HG03097 (cell line): ENCODE data around the gene DLX5.

Source experiments
- ATAC-seq: cut with Tn5 transposase; IDR thresholded peaks from one replicate; pipeline ENCODE4 v1.9.1; 2021; ENCODE audit not compliant: unreplicated experiment, low FRiP score

The DLX5 gene

DNA sequence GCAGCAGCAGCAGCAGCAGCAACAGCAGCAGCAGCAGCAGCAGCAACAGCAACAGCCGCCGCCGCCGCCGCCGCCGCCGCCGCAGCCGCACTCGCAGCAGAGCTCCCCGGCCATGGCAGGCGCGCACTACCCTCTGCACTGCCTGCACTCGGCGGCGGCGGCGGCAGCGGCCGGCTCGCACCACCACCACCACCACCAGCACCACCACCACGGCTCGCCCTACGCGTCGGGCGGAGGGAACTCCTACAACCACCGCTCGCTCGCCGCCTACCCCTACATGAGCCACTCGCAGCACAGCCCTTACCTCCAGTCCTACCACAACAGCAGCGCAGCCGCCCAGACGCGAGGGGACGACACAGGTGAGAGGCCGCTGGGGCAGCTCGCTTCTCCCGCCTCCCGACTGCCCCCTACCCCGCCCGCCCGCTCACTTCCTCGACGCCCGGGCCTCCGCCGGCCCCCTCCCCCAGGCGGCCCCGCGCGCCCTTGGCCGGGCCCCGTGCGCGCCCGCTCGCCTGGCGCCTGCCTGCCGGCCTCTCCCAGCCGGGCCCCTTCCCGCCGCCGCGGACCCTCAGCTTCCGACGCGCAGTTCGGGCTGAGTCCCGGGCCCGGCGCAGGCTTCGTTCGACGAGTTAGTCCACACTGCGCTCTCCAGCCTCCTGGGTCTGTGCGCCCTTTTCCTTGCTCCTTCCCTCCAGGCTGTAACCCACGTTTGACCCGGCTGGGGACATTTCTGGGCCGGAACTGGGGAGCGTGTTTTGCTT is 18.4 kb downstream of the DLX5 start:
- ATAC-seq, result no peak

DNA sequence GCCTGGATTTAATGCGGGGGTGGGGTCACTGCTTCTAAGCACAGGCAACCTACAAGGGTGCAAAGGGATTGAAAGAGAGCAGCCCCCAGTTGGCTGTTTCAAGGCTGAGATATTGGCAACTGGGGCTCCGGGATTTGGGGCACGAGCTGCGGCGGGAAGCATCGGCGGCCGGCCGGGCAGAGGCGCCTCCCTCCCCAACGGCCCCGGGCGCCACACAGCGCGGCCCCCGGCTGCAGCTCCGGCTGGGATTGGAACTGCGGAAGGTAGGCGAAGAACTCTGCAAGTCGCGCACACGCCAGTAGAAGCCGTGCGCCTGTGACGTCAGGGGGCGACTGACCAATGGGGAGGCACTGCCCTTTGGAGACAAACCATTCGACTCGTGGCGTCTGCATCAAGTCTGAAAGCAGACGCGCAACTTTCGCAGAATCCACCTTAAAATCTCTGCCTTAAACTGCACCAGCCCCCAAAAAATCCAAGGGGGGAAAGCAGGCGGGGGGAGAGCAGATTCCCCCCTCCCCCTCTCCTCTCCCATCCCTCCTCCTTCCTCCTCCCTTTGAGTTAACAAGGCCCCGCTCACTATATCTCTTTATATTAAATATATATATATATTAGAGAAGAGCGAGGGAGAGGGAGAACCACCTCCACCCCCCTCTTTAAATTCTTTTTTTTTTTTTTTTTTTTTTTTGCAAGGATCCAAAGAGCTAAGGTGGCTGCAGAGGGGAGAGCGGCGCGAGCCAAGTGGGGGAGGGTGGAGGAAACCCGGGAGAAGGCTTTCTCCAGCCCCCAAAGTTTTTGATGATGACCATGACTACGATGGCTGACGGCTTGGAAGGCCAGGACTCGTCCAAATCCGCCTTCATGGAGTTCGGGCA is 19.2 kb downstream of the DLX5 start, which contains the start of gene DLX6:
TSS of gene DLX6 (plus strand) at position 371 of the 872 bp plus-strand sequence. CDS start at position 796, 425 bp downstream.
- ATAC-seq, result no peak

DNA sequence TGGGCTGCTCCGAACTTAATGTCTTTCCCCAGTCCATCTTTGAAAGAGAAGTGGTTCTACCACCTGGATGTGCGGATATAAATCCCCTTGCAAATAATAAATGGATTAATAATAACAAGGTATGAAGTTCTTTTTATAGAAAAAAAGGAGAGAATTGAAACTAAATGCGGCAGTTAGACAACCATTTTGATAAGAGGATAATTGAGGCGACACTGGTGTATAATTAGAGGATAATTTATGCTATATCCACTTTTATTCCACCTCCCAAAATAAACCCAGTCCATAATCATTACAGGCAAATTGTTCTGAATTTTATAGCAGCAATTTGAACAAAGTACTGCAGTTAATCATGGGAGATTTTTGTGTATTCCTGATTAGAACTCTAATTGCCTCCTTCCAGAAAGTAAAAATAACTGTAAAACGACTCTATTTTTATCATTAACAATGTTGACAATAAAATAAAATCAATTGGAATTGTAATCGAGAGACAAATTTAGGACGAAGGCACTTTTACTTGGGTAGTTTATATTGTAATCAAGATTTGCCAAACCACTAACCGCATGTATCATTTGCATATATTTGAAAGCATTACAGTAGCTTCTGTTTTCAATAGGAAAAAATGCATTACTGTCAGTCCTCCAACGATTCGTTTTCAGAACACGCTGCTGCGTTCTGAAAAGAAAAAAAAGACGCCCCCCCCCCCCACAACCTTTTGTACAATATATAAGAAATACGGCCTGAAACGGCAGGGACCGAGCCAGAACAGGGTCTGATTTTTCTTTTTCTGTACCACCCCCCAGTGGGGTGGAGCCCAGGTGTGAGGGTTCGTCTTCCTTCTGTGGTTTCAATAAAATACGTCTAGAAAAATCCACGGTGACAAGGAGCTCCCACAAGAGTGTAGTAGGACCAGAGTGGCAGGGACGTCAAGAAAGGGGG is 20.1 kb downstream of the DLX5 start:
- ATAC-seq, result no peak

DNA sequence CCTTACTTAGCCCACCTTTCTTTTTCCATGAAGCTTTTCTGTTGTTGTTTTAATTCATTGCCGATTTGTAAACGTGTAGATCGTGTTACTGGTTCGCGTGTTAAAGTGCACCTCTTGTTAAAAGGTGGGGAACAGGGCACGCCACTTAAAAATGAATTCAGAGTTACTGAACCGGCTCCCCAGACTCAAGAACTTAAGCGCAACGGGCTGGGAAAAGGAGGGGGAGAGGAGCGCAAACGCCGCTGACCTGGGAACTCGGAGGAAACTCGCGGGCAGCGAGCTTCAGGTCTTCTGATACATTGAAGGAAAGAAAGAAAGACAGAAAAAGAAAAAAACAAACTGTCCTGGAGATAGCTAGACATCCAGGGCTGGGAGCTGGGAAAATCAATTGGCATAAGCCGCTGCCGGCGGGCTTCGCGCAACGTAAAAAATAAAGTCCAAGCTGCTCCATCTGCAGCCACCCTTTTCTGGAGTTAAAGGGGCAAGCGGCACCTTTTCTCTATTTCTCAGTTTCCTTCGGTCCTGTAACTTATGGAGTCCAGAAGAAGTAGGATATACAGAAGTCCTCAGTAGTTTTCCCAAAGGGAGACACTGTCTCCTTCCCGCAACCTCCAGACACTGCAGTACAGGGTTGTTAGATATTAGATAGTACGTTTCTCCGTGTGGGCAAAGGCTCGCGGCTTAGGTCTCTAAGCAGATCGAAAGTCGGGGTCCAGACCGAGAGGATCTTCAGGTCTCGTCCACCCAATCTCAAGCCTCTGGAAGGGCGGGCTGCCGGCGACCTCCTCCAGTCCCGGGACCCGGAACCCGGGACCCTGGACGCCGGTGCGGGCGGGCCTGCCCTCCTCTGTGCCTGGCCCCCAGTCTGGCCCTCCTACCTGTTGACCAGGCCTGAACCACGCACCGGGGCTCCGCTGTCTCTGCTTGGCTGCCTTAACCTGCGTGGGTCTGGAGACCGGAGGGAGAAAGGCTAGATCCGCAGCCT is 21.1 kb downstream of the DLX5 start:
- ATAC-seq, result no peak

DNA sequence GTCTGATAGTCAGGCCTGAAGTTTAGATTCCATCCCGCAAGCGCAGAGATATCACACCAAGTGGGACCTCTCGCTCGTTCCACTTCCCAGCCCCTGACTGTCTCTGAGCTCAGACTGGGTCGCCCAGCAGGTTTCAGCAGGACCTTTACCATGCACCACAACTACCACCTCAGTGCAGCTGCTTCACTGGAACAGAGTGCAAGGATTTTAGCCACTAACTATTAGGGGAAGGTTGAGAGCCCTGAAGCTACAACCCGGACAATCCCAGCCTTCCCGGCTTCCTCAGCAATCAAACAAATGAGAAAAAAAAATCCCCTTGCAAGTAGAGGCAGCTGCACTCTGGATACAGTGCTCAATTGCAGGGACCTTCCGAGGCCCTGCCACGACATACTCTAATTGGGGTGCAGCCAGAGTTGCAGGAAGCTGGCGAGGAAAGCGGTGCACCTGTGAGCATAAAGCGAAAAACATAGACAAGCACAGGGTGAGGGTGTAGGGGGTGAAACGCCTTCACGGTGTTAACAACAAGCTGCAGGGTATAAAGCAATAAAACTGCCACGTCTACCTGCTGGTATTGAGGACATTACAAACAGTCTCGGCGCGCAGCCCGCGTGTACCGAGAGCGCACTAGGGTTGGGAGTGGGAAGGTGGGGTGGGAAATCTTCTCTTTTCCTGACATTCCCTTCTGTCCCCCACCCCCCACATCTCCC is 21.9 kb downstream of the DLX5 start:
- no peak for ATAC-seq

GRCh38 chr7:97001656-97002554 is 22.7 kb downstream of the DLX5 start:
- no peak for ATAC-seq

DNA sequence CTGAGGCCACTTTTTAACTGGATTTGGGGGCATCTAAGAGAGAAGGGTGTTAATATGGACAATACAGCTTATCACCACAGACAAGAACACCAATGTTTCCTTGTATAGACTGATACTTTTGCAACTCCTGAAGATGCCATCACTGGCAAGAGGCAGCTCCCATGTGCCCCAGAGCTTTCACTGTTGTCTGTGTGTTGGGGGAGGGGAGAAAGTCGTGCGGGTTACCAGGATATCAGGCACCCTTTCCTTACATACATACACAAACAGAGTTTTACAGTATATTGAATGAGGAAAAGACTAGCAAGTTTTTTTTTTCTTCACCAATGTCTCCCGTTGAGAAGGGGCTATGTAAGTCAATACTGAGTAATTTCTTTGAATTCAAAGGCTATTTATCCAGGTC is 23.4 kb downstream of the DLX5 start:
- no peak for ATAC-seq

- ATAC-seq, result no peak
Measured at GRCh38 chr7:96998744-96999143, 25.9 kb downstream of the DLX5 start.

DNA sequence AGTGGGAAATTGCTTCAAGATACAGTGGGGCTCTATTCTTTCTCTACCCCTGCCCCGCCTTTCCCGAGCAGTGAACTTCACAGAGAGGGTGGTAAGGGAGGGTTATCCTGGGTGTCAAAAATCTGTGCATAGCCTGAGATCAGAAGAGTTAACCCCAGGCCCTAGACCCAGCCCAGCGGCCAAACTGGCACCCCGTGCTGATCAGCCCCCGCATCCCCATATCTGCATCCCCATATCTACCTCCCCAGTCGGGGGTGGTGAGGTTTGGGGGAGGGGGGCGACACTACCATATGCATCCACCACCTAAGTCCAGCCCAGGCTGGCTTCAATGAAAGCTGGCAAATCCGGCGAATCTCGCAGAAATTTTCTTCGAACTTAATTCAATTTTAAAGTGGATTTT is 26.3 kb downstream of the DLX5 start:
- ATAC-seq, result no peak

DNA sequence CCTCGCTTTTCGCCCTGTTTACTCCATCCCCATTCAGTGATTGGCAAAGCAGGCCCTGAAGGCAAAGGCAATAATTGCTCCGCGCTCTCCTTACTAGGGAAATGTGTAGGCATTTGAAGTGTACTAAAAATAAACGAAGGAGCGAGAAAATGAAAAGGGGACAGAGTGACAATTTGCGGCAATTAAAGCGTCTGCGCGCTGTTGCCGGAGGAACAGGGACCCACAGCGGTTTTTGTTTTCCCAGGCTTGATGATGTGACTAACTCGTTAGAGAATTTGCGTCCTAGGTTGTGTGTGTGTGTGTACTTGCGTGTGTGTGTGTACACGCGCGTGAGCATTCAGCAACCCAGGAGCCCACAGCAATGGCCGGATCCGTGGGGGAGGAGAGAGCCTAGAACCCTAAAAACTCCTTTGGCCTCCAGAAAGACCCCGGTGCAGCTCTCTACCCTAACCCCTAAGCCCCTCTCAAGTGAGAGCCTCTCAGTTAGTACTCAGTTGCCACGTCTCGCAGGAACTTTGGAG is 27.1 kb downstream of the DLX5 start:
- ATAC-seq, result no peak

GRCh38 chr7:96996958-96997511 is 27.6 kb downstream of the DLX5 start:
- no peak for ATAC-seq

GRCh38 chr7:96996111-96996957 is 28.3 kb downstream of the DLX5 start:
- no peak for ATAC-seq

DNA sequence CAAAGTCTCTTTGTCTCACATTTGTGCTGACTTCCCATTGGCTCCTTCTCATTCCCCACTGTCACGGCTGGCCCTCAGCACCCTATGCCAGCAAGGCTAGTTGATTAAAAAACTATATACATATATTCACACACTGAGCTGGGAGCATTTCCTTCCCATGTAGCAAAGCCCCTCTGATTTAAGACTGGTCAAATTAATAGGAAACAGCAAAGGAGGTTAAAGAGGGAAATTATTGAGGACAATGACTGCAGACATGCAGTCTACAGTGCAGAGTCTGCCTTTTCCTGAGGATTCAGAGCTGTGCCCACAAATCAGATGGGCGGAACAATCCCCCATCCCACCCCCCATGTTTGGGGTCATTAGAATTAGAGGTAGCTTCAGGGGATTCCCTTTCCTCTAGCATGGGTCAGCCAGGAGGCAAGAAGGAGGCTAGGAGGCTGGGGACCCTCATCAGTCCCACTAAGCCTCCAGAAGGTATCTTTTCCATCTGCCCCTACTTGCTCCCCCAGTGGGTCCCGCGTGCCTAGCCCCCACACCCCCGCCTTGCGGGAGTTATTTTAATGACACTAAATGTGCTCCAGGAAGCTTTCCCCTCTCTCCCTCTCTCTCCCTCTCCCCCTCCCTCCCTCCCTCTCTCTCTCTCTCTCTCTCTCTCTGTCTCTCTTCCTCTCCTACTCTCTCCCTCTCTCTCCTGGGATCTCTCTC is 29.1 kb downstream of the DLX5 start:
- ATAC-seq, result no peak

DNA sequence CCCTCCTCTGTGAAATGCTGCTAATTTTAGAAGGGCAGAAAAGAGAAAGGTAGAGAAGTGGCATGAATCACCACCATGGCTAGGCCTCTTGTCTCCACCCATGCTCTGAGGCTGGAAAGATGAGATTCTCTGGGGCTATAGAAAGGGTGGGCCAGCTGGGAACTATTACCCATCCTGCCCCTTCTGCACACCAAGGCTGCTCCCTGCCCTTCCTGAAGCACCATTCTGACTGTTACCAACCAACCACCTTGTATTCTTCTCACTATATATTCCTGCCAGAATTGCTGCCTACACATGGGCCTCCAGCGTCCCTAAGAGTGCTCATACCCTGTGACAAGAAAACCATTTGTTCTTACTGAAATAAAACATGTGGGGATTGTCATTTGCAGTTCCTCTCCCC is 30.7 kb downstream of the DLX5 start:
- ATAC-seq, result no peak

DNA sequence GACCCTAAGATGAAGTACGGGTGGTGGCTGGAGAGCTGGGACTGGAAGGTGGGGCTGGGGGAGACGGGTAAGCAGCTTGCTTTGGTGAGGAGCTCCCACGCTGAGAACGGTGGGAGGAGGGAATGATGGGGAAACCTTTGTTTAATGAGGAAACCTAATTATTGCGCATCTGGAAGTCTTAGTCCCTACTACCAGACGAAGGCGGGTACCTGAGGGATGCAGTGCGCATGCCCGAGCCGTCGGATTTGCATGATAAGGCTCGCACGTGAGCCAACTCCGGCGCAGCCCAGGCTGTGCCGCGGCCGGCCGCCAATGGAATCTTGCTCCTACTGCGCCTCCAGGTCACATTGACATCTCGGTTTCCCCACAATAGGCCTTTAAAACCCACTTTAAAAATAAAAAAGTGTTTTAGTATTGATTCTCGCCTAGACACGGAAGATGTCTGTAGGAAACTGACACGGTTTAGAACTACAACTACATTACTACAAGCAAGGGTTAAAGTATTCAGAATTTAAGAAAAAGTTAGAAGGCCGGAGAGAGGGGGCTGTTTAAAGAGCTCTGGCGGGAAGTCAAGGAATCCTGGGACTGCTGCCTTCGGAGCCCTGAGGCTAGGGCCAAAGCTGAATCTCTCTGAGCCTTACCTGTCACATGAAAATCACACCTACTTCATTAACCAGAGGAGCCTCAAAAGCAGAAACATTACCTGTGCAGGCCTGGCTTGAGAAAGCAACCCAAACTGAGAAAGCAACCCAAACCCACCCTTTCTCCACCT is 31.4 kb downstream of the DLX5 start:
- ATAC-seq, result no peak
